ENCODE data around the gene RSPO3. TPM values are rescaled to one million over a fixed set of nuclear protein-coding genes. Genes with fewer than 3 reads are reported as not detected.

RSPO3 gene
- total RNA-seq, 6 experiments from 2014 or later: 0.75 to 3.6 (median 1.3) TPM

DNA sequence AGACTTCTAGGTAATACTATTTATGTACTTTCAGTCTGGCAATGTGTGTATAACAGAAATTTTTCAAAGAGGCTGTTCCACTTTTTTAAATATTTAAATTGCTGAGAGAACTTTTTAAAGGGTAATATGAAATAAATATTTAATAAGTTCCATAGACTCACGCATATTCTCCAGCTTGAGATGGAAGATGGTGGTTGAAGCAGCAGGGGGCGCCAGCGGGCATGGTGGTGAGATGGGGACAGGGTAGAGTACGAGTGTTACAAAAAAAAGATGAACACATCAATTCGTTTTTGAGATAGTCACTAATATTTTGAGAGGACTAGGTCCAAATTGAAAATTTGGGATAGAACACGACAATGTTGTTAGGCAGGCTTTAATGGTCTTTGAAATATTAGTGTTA lies 68.4 kb downstream of the RSPO3 start:
- peak; percentile 82 to 85 (median 85) for DNase-seq
- intact Hi-C loops (cut with DNase I): loop anchor here in 1 of 2 donors (10.0 kb wide), 1 partner anchor 78 kb away; the partner anchor contains the start of gene RNF146
- TF ChIP-seq POLR2A (IDR thresholded peaks at IDR 0.05): no peak
- TF ChIP-seq, protein P1, sequence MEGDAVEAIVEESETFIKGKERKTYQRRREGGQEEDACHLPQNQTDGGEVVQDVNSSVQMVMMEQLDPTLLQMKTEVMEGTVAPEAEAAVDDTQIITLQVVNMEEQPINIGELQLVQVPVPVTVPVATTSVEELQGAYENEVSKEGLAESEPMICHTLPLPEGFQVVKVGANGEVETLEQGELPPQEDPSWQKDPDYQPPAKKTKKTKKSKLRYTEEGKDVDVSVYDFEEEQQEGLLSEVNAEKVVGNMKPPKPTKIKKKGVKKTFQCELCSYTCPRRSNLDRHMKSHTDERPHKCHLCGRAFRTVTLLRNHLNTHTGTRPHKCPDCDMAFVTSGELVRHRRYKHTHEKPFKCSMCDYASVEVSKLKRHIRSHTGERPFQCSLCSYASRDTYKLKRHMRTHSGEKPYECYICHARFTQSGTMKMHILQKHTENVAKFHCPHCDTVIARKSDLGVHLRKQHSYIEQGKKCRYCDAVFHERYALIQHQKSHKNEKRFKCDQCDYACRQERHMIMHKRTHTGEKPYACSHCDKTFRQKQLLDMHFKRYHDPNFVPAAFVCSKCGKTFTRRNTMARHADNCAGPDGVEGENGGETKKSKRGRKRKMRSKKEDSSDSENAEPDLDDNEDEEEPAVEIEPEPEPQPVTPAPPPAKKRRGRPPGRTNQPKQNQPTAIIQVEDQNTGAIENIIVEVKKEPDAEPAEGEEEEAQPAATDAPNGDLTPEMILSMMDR (IDR thresholded peaks at IDR 0.05): peak; percentile 62 to 78 (median 70)
- Histone ChIP-seq H3K9me3 (no peaks in the 10 kb centered on the region), H3K27me3 (no peaks in the 10 kb centered on the region), H3K27ac (no peak overlapping the region), H3K4me1 (no peaks in the 10 kb centered on the region), H3K36me3 (no peaks in the 10 kb centered on the region), H3K4me3 (no peak overlapping the region)
- peak; percentile 86 to 93 (median 89) for ATAC-seq
- WGBS (ENCODE audit: insufficient coverage, low coverage, low lambda C conversion rate, missing lambda C conversion rate): 17% methylated on average over 6 of the region's 6 CpGs

DNA sequence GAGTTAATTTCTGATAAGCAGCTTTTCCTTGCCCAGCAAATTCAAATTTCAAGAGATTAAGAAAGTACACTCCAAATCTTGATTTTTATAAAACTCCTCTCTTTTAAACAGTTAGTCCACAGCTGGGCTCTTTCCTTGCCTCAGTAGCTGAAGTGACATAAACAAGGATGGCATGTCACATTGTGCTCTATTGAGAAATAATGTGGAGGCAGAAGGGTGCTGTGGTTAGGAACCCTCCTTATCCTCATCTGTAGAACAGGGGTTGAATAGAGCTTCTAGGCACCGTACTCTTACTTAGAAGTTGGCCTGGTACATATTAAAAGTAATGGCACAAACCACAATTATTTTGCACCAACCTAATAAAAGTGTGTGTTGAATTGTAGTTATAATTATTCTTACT lies 70.3 kb downstream of the RSPO3 start:
- no peaks in the 10 kb centered on the region for H3K27me3 ChIP-seq
- no peaks in the 10 kb centered on the region for H3K4me1 ChIP-seq
- H3K9me3 ChIP-seq: no peaks in the 10 kb centered on the region
- 71% methylated on average over 1 of the region's 1 CpG for WGBS (ENCODE audit: insufficient coverage, low coverage, low lambda C conversion rate, missing lambda C conversion rate)
- no peaks in the 10 kb centered on the region for H3K36me3 ChIP-seq
- no peak for ATAC-seq
- DNase-seq: no peak
- no peak overlapping the region for H3K4me3 ChIP-seq
- H3K27ac ChIP-seq: no peak overlapping the region
- TF ChIP-seq, protein P1 (IDR thresholded peaks at IDR 0.05): no peak
- no peak for TF ChIP-seq POLR2A (IDR thresholded peaks at IDR 0.05)
- intact Hi-C loops (cut with DNase I): loop anchor here in 1 of 2 donors (10.0 kb wide), 1 partner anchor 76 kb away; the partner anchor contains the start of gene RNF146

DNA sequence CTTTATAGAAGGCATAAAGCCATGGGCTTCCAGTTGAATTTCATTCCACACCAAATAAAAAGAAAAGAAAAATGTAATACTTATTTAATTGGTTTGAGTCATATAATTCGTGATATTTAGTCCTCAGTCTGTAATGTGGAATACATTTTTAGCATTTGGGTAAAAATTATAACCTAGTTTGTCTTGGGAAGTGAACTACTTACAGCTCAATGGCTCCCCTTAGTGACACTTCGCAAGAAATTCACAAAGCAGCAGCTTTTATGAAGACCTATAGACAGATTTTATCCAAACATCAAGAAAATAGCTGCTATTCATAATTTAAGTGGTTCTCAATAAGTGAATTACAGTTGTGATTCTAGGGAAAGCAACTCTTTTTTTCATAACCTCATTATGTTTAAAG lies 72.1 kb downstream of the RSPO3 start:
- H3K4me1 ChIP-seq: no peaks in the 10 kb centered on the region
- H3K27ac ChIP-seq: no peak overlapping the region
- H3K9me3 ChIP-seq: no peaks in the 10 kb centered on the region
- no peak overlapping the region for H3K4me3 ChIP-seq
- no peaks in the 10 kb centered on the region for H3K27me3 ChIP-seq
- no peak for DNase-seq
- intact Hi-C loops (cut with DNase I): no loop called here
- peak in 3 of 4 donors; percentile 45 to 56 (median 46) for ATAC-seq
- no peaks in the 10 kb centered on the region for H3K36me3 ChIP-seq
- WGBS (ENCODE audit: insufficient coverage, low coverage, low lambda C conversion rate, missing lambda C conversion rate): 6% methylated on average over 2 of the region's 2 CpGs
- no peak for TF ChIP-seq POLR2A (IDR thresholded peaks at IDR 0.05)
- TF ChIP-seq, protein P1 (IDR thresholded peaks at IDR 0.05): peak; percentile 33 to 52 (median 41)

DNA sequence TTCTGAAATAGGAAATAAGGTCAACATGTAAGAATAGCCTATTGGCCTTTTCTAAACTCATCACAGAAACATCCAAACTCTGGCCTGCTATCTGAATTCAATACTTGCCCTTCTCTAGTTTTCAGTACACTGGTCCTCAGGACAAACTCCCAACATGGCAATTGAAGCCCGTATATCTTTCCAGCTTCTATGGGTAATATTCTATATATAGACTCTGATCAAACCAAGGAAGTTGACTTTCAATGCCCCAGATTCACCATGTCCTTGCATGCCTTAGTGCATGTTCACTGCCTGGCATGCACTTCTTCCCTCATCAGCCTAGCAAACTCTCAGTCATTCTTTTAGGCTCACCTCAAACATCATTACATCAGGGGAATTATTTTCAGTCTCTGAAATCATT lies 73.2 kb downstream of the RSPO3 start:
- H3K27me3 ChIP-seq: no peaks in the 10 kb centered on the region

More for the DNA sequence above, 73.2 kb downstream of the RSPO3 start:
- ATAC-seq: no peak
- DNase-seq: no peak
- Histone ChIP-seq H3K4me3 (no peak overlapping the region), H3K4me1 (no peaks in the 10 kb centered on the region), H3K27ac (no peak overlapping the region), H3K9me3 (no peaks in the 10 kb centered on the region), H3K36me3 (no peaks in the 10 kb centered on the region)
- 56% methylated on average over 1 of the region's 1 CpG for WGBS (ENCODE audit: insufficient coverage, low coverage, low lambda C conversion rate, missing lambda C conversion rate)
- intact Hi-C loops (cut with DNase I): no loop called here
- TF ChIP-seq, protein P1 (IDR thresholded peaks at IDR 0.05): no peak
- TF ChIP-seq POLR2A (IDR thresholded peaks at IDR 0.05): no peak

All from right lobe of liver (tissue), 6 donors.